Pons (tissue), 1 donor: Measurements from ENCODE around the gene PPOX.

Experiments used
- DNase-seq: peaks from one replicate; pipeline ENCODE4 v3.0.0-alpha.2; 2016; ENCODE audit warnings: low spot score

PPOX gene

GRCh38 chr1:161176468-161177111 is 10.4 kb downstream of the PPOX start:
- no peak for DNase-seq

- peak; percentile 75 for DNase-seq
Measured at GRCh38 chr1:161177112-161177935, 11.1 kb downstream of the PPOX start, which contains the start of gene B4GALT3. Gene B4GALT3 (minus strand): TSS chr1:161177507. CDS start chr1:161176060, 1,447 bp downstream.

GRCh38 chr1:161177936-161178244 is 11.7 kb downstream of the PPOX start:
- DNase-seq = no peak

GRCh38 chr1:161179698-161180097 is 13.5 kb downstream of the PPOX start:
- no peak for DNase-seq

DNA sequence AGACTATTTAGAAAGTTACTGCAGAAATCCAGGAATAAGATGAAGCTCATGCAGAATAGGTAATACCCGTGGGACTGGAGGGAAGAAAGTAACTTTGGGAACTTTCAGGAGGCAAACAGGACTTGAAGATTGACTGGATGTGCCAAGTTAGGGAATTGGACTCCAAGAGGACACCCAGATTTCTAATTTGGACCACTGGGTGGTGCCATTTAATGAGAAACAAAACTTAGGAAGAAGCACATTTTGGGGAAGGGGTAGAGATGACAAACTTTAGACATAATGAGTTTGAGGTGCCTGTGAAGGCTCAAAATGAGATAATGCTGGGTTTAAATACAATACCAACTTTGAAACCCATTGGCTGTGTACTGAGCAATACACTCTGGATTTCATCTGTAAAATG is 14.4 kb downstream of the PPOX start:
- DNase-seq = no peak

DNA sequence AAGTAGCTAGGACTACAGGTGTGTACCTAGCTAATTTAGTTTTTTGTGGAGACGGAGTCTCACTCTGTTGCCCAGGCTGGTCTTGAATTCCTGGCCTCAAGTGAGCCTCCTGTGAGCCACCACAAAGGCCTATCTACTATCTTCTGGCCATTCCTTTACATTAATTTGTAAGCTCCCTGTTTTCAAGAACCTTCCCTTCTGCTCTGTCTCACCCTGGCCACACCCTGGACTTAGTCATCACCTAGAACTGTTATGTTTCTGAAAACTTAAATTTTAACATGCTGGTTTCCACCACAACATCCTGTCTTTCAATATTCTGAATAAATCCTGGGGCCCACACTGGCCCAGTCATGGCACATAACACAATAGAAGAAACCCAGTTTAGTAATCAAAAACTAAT is 16.0 kb downstream of the PPOX start:
- no peak for DNase-seq

- peak; percentile 91 for DNase-seq
Measured at GRCh38 chr1:161185282-161185682, 19.1 kb downstream of the PPOX start.

DNA sequence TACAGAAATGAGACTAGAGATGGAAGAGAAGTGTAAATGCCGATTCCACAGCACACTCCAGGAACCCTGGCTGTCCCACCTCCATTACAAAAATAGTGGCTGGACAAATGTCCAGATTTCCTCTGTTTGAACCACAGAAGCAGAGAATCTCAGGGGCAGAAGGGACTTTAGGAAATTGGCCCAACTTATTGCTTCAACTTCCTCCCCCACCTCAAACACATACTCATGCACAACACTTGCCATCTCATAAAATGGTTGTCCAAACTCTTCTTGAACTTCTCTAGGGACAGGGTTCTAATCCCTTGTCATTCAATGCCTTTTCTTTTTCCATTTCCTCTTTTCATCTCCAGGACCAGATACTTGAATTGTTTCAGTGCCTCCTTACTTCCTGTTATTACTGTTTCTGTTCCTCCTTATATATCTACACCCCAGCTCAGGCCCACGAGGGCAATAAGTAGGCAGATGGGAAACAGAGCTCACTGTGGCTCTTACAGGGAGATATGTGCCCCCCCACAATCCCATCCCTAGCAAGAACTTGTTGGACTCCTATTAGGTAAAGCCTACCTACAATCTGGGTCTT is 19.6 kb downstream of the PPOX start:
- peak; percentile 85 for DNase-seq

DNA sequence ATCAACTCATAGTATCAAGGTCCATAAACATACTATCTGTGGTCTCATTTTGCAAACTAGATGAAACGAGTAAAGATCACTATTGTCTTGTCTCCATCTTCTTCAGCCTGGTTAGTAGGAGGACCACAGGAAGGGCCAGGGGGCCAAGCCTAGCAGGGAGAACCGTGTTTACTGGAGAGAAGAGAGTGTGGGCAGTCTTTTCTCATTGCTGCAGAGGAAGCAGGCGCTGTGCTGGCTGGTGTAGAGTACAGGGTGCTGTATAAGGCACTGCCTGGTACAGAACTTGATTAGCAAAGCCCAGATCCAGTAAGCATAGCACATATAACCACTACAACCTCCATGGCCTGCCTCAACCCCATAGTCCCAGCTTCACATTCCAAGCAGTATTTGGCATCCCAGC is 21.1 kb downstream of the PPOX start:
- DNase-seq = no peak

DNA sequence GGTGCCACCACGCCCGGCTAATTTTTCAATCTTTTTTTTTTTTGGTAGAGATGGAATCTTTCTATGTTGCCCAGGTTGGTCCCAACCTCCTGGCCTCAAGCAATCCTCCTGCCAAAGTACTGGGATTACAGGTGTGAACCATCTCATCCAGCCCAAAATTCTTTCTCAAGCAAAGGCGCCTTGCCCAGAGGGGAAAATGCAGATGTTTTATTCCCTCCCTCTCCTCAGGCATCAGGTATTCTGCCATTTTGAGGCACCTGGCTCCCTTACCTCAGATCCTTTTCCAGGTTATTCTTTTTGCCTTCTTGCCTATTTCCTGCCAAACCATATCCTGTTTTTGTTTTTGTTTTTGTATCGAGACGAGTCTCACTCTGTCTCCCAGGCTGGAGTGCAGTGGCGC is 22.2 kb downstream of the PPOX start:
- no peak for DNase-seq

DNA sequence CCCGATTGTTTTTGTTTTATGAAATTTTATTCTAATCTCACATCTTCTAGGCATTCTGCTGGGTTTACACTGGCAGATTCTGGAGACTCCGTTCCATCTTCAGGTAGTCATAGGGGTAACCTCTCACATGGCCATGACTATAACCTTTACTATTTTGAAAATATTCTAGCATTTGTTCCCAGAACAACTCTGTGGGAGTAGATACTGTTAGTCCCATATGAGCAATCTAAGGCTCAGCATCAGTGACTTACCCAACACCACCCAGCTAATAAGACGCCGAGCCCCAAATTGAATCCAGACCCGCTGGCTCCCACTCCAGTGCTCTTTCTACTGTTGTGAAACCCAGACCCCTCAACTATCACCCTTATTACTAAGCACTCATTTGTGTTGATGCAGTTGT is 22.8 kb downstream of the PPOX start:
- no peak for DNase-seq

- DNase-seq = peak; percentile 76
Measured at GRCh38 chr1:161190962-161191521, 24.8 kb downstream of the PPOX start.

DNA sequence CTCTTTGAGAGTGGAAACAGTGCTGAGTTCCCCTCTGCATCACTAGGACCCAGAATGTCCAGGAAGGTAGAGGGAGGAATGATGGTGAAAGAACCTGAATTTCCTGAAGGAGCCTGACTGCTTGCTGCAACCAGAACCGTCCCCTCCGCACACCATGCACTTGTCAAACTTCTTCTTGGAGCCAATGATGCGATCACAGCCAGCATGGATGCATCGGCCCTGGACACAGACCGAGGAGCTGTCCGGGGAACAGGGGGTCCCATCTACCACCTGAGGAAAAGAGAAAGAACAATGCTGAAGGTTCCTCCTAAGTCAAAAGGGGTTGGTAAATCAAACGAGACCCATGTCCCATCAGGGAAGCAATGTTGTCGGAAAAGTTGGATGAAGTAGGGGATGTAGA is 25.7 kb downstream of the PPOX start:
- DNase-seq = no peak

DNA sequence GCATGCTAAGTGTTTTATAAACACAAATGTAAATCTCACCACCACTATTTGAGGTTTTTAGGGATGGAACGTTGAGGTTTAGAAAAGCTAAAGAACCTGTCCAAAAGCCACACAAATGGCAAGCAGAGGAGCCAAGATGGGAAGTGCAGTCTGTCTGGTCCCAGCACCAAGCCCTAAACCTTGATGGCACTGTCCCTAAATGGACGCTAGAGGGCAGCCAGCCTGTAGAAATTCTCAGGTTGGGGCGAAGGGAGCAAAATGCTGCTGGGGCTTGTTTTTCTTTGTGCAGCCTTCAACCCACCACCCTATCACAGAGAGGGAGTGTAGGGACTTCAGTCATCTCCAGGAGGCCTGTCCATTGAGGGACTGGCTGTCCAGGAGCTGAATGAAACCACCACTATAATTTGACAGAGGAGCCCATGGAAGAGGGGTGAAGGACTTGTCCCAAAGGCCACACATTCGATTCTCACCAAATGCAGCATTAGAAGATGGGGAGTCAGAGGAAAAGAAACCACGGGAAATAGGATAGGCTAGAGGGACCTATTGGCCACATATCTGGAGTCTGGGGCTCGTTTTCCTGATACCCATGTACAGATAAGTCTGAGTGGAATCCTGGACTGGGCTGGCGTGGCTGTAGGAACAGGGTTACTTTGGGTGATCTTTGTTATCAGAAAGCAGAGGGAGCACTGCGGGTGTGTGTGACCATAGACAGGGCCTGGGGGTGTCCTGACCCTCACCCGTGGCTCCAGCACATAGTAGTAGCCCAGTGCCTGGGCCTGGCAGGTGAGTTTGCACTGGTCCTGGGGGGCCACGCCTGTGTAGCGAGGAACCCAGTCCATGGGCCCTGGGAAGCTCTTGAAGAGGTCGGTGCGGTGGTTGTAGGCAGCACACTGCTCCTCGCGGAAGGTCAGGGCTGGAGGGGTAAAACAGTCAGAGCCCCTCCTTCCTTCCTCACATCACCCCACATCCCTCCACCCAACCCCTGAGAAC is 26.5 kb downstream of the PPOX start:
- DNase-seq = peak; percentile 92

- DNase-seq = peak; percentile 91
Measured at GRCh38 chr1:161193561-161194235, 27.5 kb downstream of the PPOX start.

GRCh38 chr1:161195171-161195570 is 28.9 kb downstream of the PPOX start:
- DNase-seq = peak; percentile 78

- no peak for DNase-seq
Measured at GRCh38 chr1:161196111-161196510, 29.9 kb downstream of the PPOX start.

DNA sequence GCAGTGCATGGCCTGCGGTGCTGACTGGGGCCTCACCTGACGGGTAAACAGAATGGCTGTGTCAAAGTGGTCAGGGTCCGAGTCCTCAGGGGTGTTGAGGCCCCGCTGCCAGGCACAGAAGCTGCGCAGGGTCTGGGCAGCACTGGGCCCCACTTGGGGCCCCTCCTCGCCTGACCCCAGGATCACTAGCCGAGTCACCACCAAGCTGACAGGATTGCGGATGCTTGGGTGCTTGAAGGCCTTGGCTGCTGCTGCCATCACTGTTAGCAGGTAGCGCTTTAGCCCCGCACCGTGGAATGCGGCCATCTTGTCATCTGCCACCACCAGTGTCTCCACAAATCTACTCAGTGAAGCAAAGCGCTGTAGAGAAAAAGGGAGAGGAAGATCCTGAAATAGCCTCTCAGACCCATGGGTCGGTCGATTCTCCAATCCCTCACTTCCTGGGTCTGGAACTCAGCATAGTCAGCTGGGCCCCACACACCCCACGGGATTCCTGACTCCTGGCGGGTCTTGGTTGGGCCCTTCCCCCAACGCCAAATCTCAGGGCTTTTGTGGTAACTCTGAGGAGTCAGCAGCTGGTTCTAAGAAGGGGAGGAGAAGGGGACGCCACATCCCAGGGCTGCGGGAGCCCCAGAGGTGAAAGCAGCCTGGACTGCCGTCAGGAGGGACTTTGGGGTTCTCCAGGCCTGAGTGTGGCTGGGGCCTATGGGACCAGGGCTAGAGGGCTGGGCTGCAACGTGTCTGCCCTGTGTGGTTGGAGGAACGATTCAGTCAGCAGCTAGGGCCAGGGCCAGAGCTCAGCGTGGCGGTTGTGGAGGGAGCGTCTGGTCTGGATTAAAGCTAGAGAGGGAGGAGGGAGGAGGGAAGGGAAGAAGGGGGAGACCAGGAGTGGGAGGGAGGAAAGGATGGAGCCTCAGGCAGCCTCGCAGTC is 30.6 kb downstream of the PPOX start:
- DNase-seq = no peak

- no peak for DNase-seq
Measured at GRCh38 chr1:161197560-161198193, 31.5 kb downstream of the PPOX start.
